PFSK-1 (cell line): ENCODE data around the gene GUSB.

Source experiments
- FOXP2 ChIP-seq: optimal IDR thresholded peaks from 2 replicates; pipeline ENCODE3; 2011; ENCODE audit warnings: borderline replicate concordance, control low read depth, inconsistent platforms; ENCODE audit not compliant: insufficient read depth; ENCODE audit errors: extremely low read length, extremely low read depth
- POLR2AphosphoS5 ChIP-seq: IDR thresholded peaks from 2 replicates; pipeline ENCODE4 v1.6.1; 2012; ENCODE audit warnings: low read depth, mild to moderate bottlenecking, control low read depth, low read length, moderate library complexity
- SIN3A ChIP-seq: IDR thresholded peaks from 2 replicates; pipeline ENCODE4 v1.6.1; 2012; ENCODE audit warnings: mild to moderate bottlenecking, low read length, moderate library complexity, borderline replicate concordance; ENCODE audit not compliant: insufficient read depth
- TAF1 ChIP-seq: IDR thresholded peaks from 2 replicates; pipeline ENCODE4 v1.6.1; 2012; ENCODE audit warnings: low read length, control low read depth, borderline replicate concordance; ENCODE audit not compliant: insufficient read depth
- TF ChIP-seq, protein P1 (sequence below), 2 experiments: IDR thresholded peaks; 2 replicates each; pipeline versions ENCODE4 v1.6.1 to v1.8.0; 2011 to 2012; ENCODE audit warnings: low read depth in 2 of 2, low read length in 2 of 2, control low read depth in 1 of 2, inconsistent platforms in 1 of 2, mild to moderate bottlenecking in 1 of 2, moderate library complexity in 1 of 2; ENCODE audit not compliant: insufficient read depth in 1 of 2

DNA sequence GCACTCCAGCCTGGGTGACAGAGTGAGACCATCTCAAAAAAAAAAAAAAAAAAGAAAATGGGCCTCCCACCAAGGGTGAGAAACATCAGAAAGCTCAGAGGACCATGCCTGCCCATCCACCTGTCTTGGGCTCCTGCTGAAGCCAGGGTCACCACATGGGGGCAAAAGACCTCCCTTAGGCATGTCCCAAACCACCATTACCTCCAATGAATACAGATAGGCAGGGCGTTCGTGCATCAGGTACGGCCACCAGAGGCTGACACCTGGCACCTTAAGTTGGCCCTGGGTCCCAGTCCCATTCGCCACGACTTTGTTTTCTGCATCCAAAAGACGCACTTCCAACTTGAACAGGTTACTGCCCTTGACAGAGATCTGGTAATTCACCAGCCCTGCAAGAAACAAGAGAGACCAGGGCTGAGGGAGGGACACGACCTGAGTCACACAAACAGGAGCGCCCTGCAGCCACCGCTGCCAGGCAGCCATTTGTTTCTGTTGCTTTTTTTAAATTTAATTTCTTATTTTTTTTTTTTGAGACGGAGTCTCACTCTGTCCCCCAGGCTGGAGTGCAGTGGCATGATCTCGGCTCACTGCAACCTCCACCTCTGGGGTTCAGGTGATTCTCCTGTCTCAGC, 6.1 kb downstream of the GUSB start:
- TF ChIP-seq, protein P1, sequence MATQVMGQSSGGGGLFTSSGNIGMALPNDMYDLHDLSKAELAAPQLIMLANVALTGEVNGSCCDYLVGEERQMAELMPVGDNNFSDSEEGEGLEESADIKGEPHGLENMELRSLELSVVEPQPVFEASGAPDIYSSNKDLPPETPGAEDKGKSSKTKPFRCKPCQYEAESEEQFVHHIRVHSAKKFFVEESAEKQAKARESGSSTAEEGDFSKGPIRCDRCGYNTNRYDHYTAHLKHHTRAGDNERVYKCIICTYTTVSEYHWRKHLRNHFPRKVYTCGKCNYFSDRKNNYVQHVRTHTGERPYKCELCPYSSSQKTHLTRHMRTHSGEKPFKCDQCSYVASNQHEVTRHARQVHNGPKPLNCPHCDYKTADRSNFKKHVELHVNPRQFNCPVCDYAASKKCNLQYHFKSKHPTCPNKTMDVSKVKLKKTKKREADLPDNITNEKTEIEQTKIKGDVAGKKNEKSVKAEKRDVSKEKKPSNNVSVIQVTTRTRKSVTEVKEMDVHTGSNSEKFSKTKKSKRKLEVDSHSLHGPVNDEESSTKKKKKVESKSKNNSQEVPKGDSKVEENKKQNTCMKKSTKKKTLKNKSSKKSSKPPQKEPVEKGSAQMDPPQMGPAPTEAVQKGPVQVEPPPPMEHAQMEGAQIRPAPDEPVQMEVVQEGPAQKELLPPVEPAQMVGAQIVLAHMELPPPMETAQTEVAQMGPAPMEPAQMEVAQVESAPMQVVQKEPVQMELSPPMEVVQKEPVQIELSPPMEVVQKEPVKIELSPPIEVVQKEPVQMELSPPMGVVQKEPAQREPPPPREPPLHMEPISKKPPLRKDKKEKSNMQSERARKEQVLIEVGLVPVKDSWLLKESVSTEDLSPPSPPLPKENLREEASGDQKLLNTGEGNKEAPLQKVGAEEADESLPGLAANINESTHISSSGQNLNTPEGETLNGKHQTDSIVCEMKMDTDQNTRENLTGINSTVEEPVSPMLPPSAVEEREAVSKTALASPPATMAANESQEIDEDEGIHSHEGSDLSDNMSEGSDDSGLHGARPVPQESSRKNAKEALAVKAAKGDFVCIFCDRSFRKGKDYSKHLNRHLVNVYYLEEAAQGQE (IDR thresholded peaks at IDR 0.05; ENCODE audit: insufficient read depth in 1 of 2, low read depth in 2 of 2, low read length in 2 of 2): no peak
- no peak for TF ChIP-seq POLR2AphosphoS5
- no peak for TF ChIP-seq SIN3A
- TF ChIP-seq TAF1: no peak
- TF ChIP-seq FOXP2: no peak
